Measurements from ENCODE around the gene NANOS2. TPM values are rescaled to one million over a fixed set of nuclear protein-coding genes. Genes with fewer than 3 reads are reported as not detected.

Gene NANOS2
- polyA plus RNA-seq, 2 donors: not detected

DNA sequence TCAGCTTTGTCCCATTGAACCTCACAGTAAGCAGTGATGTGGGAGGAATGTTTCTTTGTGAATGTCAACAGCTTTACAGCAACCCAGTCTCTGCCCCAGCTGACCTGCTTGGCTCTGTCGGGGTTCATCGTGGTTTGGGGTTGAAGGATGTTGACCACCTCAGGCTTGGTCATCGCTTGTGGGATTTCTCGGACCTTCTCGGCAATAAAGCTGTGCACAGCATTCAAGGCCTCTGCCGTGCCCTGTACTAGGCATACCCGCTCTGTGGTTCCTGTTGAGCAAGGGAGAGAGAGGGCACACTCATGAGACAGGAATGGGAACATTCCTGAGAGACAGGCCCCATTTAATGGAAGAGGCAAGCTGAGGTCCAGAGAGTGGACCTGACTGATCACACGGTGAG lies 39.1 kb upstream of the NANOS2 start:
- Histone ChIP-seq H3K9me3 (ENCODE audit: control insufficient read depth in 2 of 2, insufficient read depth in 1 of 2, low read depth in 1 of 2, low read length in 1 of 2) (peaks cover 4 to 10% of the 10 kb centered on the region in 2 donors), H3K27me3 (ENCODE audit: control insufficient read depth in 1 of 2, insufficient read depth in 2 of 2, low read length in 2 of 2) (no peaks in the 10 kb centered on the region), H3K27ac (ENCODE audit: low read depth in 2 of 2, low read length in 1 of 2) (no peak overlapping the region), H3K4me3 (ENCODE audit: low read depth in 1 of 2, low read length in 2 of 2) (no peak overlapping the region), H3K36me3 (ENCODE audit: control insufficient read depth in 2 of 2, insufficient read depth in 2 of 2, low read length in 1 of 2) (no peaks in the 10 kb centered on the region), H3K4me1 (ENCODE audit: control insufficient read depth in 2 of 2, insufficient read depth in 2 of 2, low read length in 1 of 2) (peaks cover 0 to 11% of the 10 kb centered on the region in 2 donors)
- WGBS, 2 donors: 89 to 98% methylated on average over 8 of the region's 8 CpGs

DNA sequence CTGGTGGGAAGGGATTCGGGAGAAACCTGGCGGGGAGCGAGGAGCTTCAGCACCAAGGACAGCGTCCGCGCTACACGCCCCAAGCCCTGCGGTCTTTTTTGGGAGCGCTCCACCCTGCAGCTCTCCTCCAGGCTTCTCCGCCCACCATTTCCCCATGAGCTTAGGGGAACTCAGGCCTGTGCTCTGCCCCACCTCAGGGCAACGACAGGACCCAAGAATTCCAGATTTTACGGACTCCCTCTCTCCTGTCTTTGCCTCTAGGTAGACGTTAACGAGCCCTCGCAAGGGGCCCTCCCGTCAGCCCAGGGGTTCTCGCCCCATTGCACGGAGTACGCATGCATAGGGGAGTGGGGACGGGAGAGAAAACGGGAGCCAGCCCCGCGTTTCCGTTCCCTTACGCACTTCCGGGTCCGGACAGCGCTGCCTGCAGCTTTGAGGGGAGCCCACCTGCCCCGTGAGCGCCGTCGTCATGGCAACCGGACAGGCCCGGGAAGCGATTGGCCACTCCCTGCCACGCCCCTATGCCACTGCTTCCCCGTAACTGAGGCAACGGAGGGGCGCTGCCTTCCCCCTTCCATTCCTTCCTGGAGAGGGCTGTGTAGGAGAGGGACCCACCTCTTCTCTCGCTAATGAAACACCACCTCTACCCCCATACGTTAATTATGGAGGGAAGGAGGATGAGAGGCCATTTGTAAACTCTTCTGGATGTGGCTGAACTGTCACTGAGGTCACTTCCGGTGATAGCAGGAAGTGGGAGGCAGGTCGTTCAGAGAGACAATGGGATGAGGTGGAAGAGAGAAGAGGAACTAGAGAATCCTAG lies 38.3 kb upstream of the NANOS2 start:
- H3K9me3 ChIP-seq (ENCODE audit: control insufficient read depth in 2 of 2, insufficient read depth in 1 of 2, low read depth in 1 of 2, low read length in 1 of 2): peaks cover 4 to 6% of the 10 kb centered on the region in 2 donors
- peaks cover 0 to 7% of the 10 kb centered on the region in 2 donors for H3K4me1 ChIP-seq (ENCODE audit: control insufficient read depth in 2 of 2, insufficient read depth in 2 of 2, low read length in 1 of 2)
- WGBS, 2 donors: 11 to 14% methylated on average over 40 to 43 of the region's 43 CpGs
- H3K27me3 ChIP-seq (ENCODE audit: control insufficient read depth in 1 of 2, insufficient read depth in 2 of 2, low read length in 2 of 2): no peaks in the 10 kb centered on the region
- H3K36me3 ChIP-seq (ENCODE audit: control insufficient read depth in 2 of 2, insufficient read depth in 2 of 2, low read length in 1 of 2): no peaks in the 10 kb centered on the region
- H3K4me3 ChIP-seq (ENCODE audit: low read depth in 1 of 2, low read length in 2 of 2): peak overlapping the region in 1 of 2 donors; percentile 4
- H3K27ac ChIP-seq (ENCODE audit: low read depth in 2 of 2, low read length in 1 of 2): no peak overlapping the region

DNA sequence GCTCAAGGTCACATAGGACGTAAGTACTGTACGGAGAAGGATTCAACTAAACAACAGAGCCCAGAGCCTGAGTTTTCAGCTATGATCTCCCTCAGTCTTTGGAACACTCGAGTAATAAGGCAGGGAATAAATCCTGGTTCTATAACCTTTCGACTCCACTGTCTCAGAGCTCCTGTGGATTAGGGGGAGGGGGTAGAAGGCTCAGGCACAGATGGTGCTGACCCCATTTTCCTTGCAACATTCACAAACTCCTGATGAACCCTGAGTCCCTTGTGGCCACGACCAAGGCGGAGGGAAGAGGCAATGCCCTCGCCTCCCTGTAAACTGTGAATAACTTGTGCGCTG lies 37.7 kb upstream of the NANOS2 start:
- Histone ChIP-seq H3K36me3 (ENCODE audit: control insufficient read depth in 2 of 2, insufficient read depth in 2 of 2, low read length in 1 of 2) (no peaks in the 10 kb centered on the region), H3K27me3 (ENCODE audit: control insufficient read depth in 1 of 2, insufficient read depth in 2 of 2, low read length in 2 of 2) (no peaks in the 10 kb centered on the region), H3K4me3 (ENCODE audit: low read depth in 1 of 2, low read length in 2 of 2) (no peak overlapping the region), H3K9me3 (ENCODE audit: control insufficient read depth in 2 of 2, insufficient read depth in 1 of 2, low read depth in 1 of 2, low read length in 1 of 2) (peaks cover 4 to 6% of the 10 kb centered on the region in 2 donors), H3K27ac (ENCODE audit: low read depth in 2 of 2, low read length in 1 of 2) (no peak overlapping the region), H3K4me1 (ENCODE audit: control insufficient read depth in 2 of 2, insufficient read depth in 2 of 2, low read length in 1 of 2) (peaks cover 0 to 7% of the 10 kb centered on the region in 2 donors)
- WGBS, 2 donors: 40 to 45% methylated on average over 8 of the region's 8 CpGs

DNA sequence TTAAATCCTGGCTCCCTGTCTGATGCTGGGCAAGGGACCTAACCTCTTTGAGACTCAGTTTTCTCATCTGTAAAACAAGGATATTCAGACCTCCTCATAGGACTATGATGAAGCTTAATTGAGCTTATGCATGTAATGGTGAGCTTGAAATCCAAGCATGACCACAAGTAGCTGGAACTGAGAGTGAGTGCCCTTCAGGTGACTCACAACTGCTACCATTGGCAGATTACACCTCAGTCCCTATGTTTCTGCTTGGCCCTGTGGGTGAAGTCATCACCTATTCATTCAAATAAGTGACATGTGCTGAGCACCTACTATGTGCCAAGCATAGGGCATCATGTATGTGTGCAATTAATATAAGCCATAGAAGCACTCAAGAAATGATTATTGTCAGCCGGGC lies 33.3 kb upstream of the NANOS2 start:
- Histone ChIP-seq H3K4me3 (ENCODE audit: low read depth in 1 of 2, low read length in 2 of 2) (no peak overlapping the region), H3K27ac (ENCODE audit: low read depth in 2 of 2, low read length in 1 of 2) (no peak overlapping the region), H3K9me3 (ENCODE audit: control insufficient read depth in 2 of 2, insufficient read depth in 1 of 2, low read depth in 1 of 2, low read length in 1 of 2) (peaks cover 0 to 5% of the 10 kb centered on the region in 2 donors), H3K27me3 (ENCODE audit: control insufficient read depth in 1 of 2, insufficient read depth in 2 of 2, low read length in 2 of 2) (no peaks in the 10 kb centered on the region), H3K4me1 (ENCODE audit: control insufficient read depth in 2 of 2, insufficient read depth in 2 of 2, low read length in 1 of 2) (peaks cover 0 to 4% of the 10 kb centered on the region in 2 donors), H3K36me3 (ENCODE audit: control insufficient read depth in 2 of 2, insufficient read depth in 2 of 2, low read length in 1 of 2) (no peaks in the 10 kb centered on the region)
- WGBS, 2 donors: 95 to 97% methylated on average over 1 of the region's 1 CpG

DNA sequence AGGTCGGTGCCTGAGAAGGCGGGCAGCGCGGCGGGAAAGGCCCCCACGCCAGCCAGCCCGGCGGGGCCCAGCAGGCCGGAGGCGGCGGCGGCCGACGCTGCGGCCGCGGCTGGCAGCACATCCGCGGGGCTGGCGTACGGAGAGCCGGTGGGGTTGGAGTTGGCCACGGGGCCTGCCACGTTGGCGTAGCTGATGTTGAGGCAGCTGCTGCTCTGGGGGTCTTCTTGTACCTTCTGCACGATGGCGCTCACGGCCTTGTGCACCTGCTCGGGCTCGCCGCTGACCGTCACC lies 25.9 kb upstream of the NANOS2 start:
- no peak overlapping the region for H3K27ac ChIP-seq (ENCODE audit: low read depth in 2 of 2, low read length in 1 of 2)
- WGBS, 2 donors: 56 to 67% methylated on average over 29 to 32 of the region's 32 CpGs
- no peaks in the 10 kb centered on the region for H3K4me1 ChIP-seq (ENCODE audit: control insufficient read depth in 2 of 2, insufficient read depth in 2 of 2, low read length in 1 of 2)
- H3K27me3 ChIP-seq (ENCODE audit: control insufficient read depth in 1 of 2, insufficient read depth in 2 of 2, low read length in 2 of 2): peaks cover 0 to 4% of the 10 kb centered on the region in 2 donors
- H3K9me3 ChIP-seq (ENCODE audit: control insufficient read depth in 2 of 2, insufficient read depth in 1 of 2, low read depth in 1 of 2, low read length in 1 of 2): peaks cover 0 to 3% of the 10 kb centered on the region in 2 donors
- peak overlapping the region in 1 of 2 donors; percentile 13 for H3K4me3 ChIP-seq (ENCODE audit: low read depth in 1 of 2, low read length in 2 of 2)
- no peaks in the 10 kb centered on the region for H3K36me3 ChIP-seq (ENCODE audit: control insufficient read depth in 2 of 2, insufficient read depth in 2 of 2, low read length in 1 of 2)

DNA sequence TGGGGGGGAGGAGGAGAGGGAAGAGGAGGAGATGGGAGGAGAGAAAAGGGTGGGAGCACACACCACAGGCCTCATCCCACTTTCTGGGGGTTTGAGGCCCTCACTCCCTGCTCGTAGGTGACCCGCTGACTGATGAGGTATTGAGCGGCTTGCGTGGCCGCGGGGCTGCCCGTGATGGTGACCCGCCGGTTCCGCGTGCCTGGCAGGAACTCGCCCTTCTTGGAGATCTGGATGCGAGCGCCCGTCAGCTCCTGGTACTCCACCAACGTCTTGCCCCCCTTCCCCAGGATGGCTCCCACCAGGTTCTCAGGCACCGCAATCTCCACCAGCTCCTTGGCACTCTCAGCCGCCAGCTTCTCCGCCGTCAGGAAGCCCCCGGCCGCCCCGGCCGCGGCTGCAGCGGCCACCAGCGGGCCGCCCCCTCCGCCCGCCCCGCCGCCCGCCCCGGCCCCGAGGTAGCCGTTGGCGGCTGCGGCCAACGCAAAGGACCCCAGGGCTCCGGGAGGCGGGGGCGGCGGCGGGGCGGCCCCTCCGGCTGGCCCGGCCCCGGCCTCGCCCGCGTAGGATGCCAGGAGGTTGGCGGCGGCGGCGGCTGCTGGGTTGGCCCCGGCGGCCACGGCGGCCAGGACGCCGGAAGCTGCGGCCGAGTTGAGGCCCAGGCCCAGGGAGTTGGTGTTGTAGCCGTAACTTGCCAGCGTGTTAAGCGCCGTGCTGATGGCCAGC lies 25.4 kb upstream of the NANOS2 start:
- Histone ChIP-seq H3K9me3 (ENCODE audit: control insufficient read depth in 2 of 2, insufficient read depth in 1 of 2, low read depth in 1 of 2, low read length in 1 of 2) (peaks cover 0 to 3% of the 10 kb centered on the region in 2 donors), H3K27me3 (ENCODE audit: control insufficient read depth in 1 of 2, insufficient read depth in 2 of 2, low read length in 2 of 2) (peaks cover 0 to 4% of the 10 kb centered on the region in 2 donors), H3K4me3 (ENCODE audit: low read depth in 1 of 2, low read length in 2 of 2) (peak overlapping the region in 1 of 2 donors; percentile 13), H3K4me1 (ENCODE audit: control insufficient read depth in 2 of 2, insufficient read depth in 2 of 2, low read length in 1 of 2) (no peaks in the 10 kb centered on the region), H3K36me3 (ENCODE audit: control insufficient read depth in 2 of 2, insufficient read depth in 2 of 2, low read length in 1 of 2) (no peaks in the 10 kb centered on the region), H3K27ac (ENCODE audit: low read depth in 2 of 2, low read length in 1 of 2) (no peak overlapping the region)
- WGBS, 2 donors: 21 to 26% methylated on average over 55 to 67 of the region's 67 CpGs

DNA sequence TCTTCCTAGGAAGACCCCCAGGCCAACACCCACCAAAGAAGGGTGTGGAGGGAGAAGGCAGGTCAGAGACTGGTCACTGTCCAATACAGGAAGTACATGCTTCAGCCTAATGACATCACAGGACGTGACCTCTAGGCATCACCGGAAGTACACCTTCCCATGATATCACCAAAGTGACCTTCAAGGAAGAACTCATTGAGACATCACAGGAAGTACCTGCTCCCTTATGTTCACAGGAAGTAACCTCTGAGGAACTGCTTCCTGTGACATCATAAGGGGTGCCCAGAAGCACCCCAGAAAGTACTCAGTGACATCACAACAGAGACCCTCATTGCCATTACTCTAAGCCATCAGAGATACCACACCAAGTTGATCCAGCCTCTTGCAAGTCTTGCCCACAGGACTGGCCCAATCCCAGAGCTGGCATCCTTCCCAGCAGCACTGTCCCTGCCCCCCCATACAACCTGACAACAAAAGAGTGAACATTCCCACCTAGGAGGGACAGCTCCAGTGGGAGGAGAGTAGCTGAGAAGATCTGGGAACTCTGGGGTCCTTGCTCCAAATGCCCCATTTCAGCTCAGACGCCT lies 24.2 kb upstream of the NANOS2 start:
- Histone ChIP-seq H3K27ac (ENCODE audit: low read depth in 2 of 2, low read length in 1 of 2) (no peak overlapping the region), H3K27me3 (ENCODE audit: control insufficient read depth in 1 of 2, insufficient read depth in 2 of 2, low read length in 2 of 2) (peaks cover 0 to 4% of the 10 kb centered on the region in 2 donors), H3K9me3 (ENCODE audit: control insufficient read depth in 2 of 2, insufficient read depth in 1 of 2, low read depth in 1 of 2, low read length in 1 of 2) (peaks cover 0 to 3% of the 10 kb centered on the region in 2 donors), H3K4me3 (ENCODE audit: low read depth in 1 of 2, low read length in 2 of 2) (no peak overlapping the region), H3K4me1 (ENCODE audit: control insufficient read depth in 2 of 2, insufficient read depth in 2 of 2, low read length in 1 of 2) (no peaks in the 10 kb centered on the region), H3K36me3 (ENCODE audit: control insufficient read depth in 2 of 2, insufficient read depth in 2 of 2, low read length in 1 of 2) (no peaks in the 10 kb centered on the region)
- WGBS, 2 donors: 78 to 85% methylated on average over 3 of the region's 3 CpGs

DNA sequence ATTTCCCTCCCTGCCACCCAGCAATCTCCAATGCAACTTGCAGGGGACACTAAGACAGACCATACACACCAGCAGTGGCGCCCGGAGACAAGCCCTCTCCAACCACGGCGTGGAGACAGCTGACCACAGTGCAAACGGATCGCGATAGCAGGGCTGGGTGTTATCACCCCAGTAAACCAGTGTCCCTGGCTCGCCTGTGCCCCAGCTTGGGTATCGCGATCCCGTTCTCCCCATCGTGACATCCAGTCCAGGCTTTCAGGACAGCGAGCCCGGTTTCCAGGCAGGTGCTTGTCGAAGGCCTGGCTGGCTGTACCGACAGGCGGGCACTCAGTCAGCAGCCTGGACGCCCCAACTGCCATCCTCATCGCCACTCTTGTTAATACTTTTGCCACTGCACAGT lies 20.7 kb upstream of the NANOS2 start:
- no peak overlapping the region for H3K4me3 ChIP-seq (ENCODE audit: low read depth in 1 of 2, low read length in 2 of 2)
- WGBS, 2 donors: 69% methylated on average over 19 of the region's 19 CpGs
- H3K27ac ChIP-seq (ENCODE audit: low read depth in 2 of 2, low read length in 1 of 2): no peak overlapping the region
- peaks cover 0 to 4% of the 10 kb centered on the region in 2 donors for H3K27me3 ChIP-seq (ENCODE audit: control insufficient read depth in 1 of 2, insufficient read depth in 2 of 2, low read length in 2 of 2)
- no peaks in the 10 kb centered on the region for H3K4me1 ChIP-seq (ENCODE audit: control insufficient read depth in 2 of 2, insufficient read depth in 2 of 2, low read length in 1 of 2)
- H3K9me3 ChIP-seq (ENCODE audit: control insufficient read depth in 2 of 2, insufficient read depth in 1 of 2, low read depth in 1 of 2, low read length in 1 of 2): peaks cover 0 to 3% of the 10 kb centered on the region in 2 donors
- no peaks in the 10 kb centered on the region for H3K36me3 ChIP-seq (ENCODE audit: control insufficient read depth in 2 of 2, insufficient read depth in 2 of 2, low read length in 1 of 2)

DNA sequence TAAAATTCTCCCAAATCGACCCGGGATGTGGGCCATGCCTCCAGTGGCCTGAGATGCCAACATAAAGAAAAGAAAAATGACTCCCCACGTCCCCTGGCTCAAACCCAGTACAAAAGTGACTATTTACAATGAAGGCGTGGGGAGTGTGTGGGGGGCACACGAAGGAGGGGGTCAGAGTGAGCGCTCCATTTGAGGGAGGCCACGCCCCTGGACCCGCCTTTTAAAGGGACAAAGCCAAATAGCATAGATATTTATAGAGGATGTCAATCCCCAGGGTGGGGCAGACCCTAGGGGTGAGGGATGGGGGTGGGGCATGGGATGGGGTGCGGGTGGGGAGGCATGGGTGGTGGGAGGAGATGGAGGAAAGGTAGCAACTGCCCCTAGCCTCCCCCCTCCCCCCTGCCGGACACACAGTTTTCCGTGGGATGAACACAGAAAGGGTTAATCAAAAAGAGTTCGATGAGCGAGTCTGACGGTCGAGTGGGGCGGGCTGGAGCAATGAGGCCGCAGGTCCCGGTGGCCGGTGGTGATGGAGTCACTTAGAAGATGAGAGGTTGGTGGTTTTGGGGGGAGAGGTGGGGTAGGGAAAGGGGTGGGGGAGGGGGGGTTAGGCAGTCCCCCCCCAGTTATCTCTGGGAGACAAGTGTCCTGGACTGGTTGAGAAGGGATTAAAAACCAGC lies 20.1 kb upstream of the NANOS2 start:
- Histone ChIP-seq H3K9me3 (ENCODE audit: control insufficient read depth in 2 of 2, insufficient read depth in 1 of 2, low read depth in 1 of 2, low read length in 1 of 2) (peaks cover 0 to 1% of the 10 kb centered on the region in 2 donors), H3K4me1 (ENCODE audit: control insufficient read depth in 2 of 2, insufficient read depth in 2 of 2, low read length in 1 of 2) (no peaks in the 10 kb centered on the region), H3K27ac (ENCODE audit: low read depth in 2 of 2, low read length in 1 of 2) (no peak overlapping the region), H3K27me3 (ENCODE audit: control insufficient read depth in 1 of 2, insufficient read depth in 2 of 2, low read length in 2 of 2) (peaks cover 0 to 3% of the 10 kb centered on the region in 2 donors), H3K4me3 (ENCODE audit: low read depth in 1 of 2, low read length in 2 of 2) (no peak overlapping the region), H3K36me3 (ENCODE audit: control insufficient read depth in 2 of 2, insufficient read depth in 2 of 2, low read length in 1 of 2) (no peaks in the 10 kb centered on the region)
- WGBS, 2 donors: 28 to 30% methylated on average over 19 of the region's 19 CpGs

Measured in esophagus (tissue), 2 donors.